Muscle of leg (tissue), 11 donors: ENCODE results near the gene SOCS7. TPM values are rescaled to one million over a fixed set of nuclear protein-coding genes. Genes with fewer than 3 reads are reported as not detected.

Experiments used
- DNase-seq: peaks from one replicate; pipeline ENCODE4 v3.0.0; 2013
- H3K27ac ChIP-seq: one replicate; pipeline ENCODE4 v1.5.1; 2013; ENCODE audit warnings: mild to moderate bottlenecking, low read length, control low read depth
- H3K27me3 ChIP-seq: one replicate; pipeline ENCODE4 v1.6.1; 2013; ENCODE audit warnings: low read length; ENCODE audit not compliant: control insufficient read depth, insufficient read depth
- H3K36me3 ChIP-seq: one replicate; pipeline ENCODE4 v1.6.1; 2013; ENCODE audit warnings: low read length; ENCODE audit not compliant: control insufficient read depth, insufficient read depth
- H3K4me1 ChIP-seq: one replicate; pipeline ENCODE4 v1.6.1; 2013; ENCODE audit warnings: low read length; ENCODE audit not compliant: control insufficient read depth, insufficient read depth
- H3K4me3 ChIP-seq: one replicate; pipeline ENCODE4 v1.5.1; 2013; ENCODE audit warnings: low read length, control low read depth
- H3K9me3 ChIP-seq: replicated peaks from 2 replicates; pipeline ENCODE4 v1.6.1; 2013; ENCODE audit warnings: low read depth, low read length; ENCODE audit not compliant: control insufficient read depth
- WGBS: methylation state at CpG from one replicate; pipeline ENCODE4 v1.1.5; 2013; ENCODE audit warnings: missing lambda C conversion rate; ENCODE audit not compliant: insufficient coverage; 5-methylcytosine and 5-hydroxymethylcytosine counted together
- polyA plus RNA-seq, 8 donors: library from polyadenylated mRNA; unstranded; fragments of 120-200 nt; gene quantifications; one replicate each; pipeline versions ENCODE4 v1.2.1 to v1.2.3, GENCODE V29; 2013; ENCODE audit warnings: inconsistent platforms in 1 of 8, low replicate concordance in 1 of 8; ENCODE audit not compliant: insufficient read length in 8 of 8, insufficient read depth in 1 of 8
- total RNA-seq: library from RNA; stranded (reverse); fragments of 120-200 nt; gene quantifications from one replicate; pipeline ENCODE4 v1.2.4, GENCODE V29; 2013

The SOCS7 gene
- total and polyA plus RNA-seq, 9 donors, result 12.4 to 18.6 (median 16.0) TPM

DNA sequence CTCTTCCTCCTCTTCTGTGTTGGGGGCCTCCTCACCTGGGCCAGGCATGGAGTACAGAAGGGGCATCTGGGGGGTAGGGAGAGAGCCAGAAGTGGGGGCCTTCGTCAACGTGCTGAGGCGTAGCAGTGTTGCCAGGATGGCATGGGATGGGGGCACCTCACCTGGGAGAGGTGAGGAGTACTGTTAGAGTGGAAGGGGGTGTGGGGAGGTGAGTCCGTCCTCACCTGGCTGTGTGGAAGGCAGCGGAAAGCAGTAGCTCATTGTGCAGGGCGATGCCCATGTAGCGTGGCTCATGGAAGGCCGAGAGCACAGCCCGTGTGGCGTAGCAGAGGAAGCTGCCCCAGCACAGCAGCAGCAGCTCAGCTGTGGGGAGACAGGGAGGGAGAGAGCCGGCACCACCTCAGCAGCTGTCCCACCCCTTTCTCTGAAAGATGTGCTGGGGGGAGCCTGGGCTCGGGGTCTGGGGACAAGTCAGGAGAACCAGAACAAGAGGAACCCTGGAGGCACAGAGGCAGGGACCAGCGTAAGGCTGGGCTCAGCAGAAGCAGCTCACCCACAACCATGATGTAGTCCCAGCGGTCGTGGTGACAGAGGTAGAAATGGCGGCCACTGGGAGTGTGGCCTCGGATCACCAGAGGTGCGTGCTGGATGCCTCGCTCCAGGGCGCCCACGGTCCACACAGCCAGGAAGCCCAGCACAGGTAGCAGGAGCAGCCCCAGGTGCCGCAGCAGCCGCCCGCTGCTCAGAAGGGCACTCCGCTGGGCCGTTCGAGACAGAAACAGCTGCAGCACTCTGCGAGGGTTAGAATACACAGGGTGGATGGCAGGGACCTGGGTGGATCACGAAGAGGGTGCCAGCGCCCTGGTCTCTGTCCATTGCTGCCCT lies 16.9 kb upstream of the SOCS7 start:
- Histone ChIP-seq H3K36me3 (no peaks in the 10 kb centered on the region), H3K27ac (no peak overlapping the region), H3K27me3 (no peaks in the 10 kb centered on the region), H3K4me3 (no peak overlapping the region), H3K9me3 (no peaks in the 10 kb centered on the region), H3K4me1 (no peaks in the 10 kb centered on the region)
- 83% methylated on average over 27 of the region's 30 CpGs for WGBS
- DNase-seq, result no peak

GRCh38 chr17:38336838-38337237 lies 14.8 kb upstream of the SOCS7 start:
- WGBS, result 100% methylated on average over 8 of the region's 11 CpGs
- no peak overlapping the region for H3K4me3 ChIP-seq
- H3K27me3 ChIP-seq, result no peaks in the 10 kb centered on the region
- H3K4me1 ChIP-seq, result peaks cover 5% of the 10 kb centered on the region
- no peak for DNase-seq
- no peak overlapping the region for H3K27ac ChIP-seq
- no peaks in the 10 kb centered on the region for H3K36me3 ChIP-seq
- H3K9me3 ChIP-seq, result no peaks in the 10 kb centered on the region

DNA sequence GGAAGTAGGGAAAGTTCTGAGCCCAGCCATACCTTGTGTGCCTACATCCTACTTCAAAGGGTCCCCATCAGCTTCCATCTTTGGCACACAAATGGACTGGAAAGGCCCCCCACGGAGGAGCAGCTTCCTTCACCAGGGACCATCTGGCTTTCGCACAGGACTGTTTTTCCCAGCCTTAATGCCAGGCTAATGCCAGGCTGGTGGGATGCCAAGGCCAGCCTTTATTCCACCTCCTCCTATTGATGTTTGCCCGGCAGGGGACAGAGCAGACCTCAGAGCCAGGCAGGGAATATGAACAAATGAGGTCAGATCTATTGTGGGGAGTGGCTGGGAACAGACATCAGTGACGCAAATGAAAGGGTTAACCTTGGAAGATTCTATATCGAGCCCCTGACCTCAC lies 13.6 kb upstream of the SOCS7 start:
- H3K4me3 ChIP-seq, result no peak overlapping the region
- H3K27me3 ChIP-seq, result no peaks in the 10 kb centered on the region
- WGBS, result 89% methylated on average over 3 of the region's 5 CpGs
- no peaks in the 10 kb centered on the region for H3K9me3 ChIP-seq
- H3K36me3 ChIP-seq, result no peaks in the 10 kb centered on the region
- DNase-seq, result no peak
- H3K4me1 ChIP-seq, result peaks cover 5% of the 10 kb centered on the region
- H3K27ac ChIP-seq, result no peak overlapping the region

DNA sequence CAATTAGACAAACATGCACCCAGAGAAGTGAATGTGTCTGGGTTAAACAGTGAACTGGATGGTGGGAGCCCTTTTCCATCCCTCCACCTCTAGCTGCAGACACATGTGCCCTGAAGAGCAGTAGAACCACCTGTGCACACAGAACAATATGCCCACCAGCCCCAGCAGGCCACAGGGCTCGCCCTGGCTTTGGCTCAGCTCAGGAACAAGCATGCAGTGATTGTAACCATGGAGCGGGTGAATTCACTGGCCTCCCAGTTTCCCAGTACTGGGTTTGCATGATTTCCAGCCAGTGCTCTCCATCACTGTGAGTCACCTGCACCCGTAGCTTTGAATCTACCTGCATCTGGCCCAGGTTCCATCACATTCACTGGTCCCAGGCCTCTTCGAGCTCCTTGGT lies 13.1 kb upstream of the SOCS7 start:
- Histone ChIP-seq H3K27me3 (no peaks in the 10 kb centered on the region), H3K36me3 (no peaks in the 10 kb centered on the region), H3K4me3 (no peak overlapping the region), H3K4me1 (peaks cover 5% of the 10 kb centered on the region), H3K9me3 (no peaks in the 10 kb centered on the region), H3K27ac (no peak overlapping the region)
- no peak for DNase-seq
- WGBS, result 91% methylated on average over 3 of the region's 4 CpGs

- H3K4me1 ChIP-seq, result peaks cover 5% of the 10 kb centered on the region
- no peak overlapping the region for H3K4me3 ChIP-seq
- H3K27me3 ChIP-seq, result no peaks in the 10 kb centered on the region
- no peaks in the 10 kb centered on the region for H3K36me3 ChIP-seq
- no peaks in the 10 kb centered on the region for H3K9me3 ChIP-seq
- no peak overlapping the region for H3K27ac ChIP-seq
- DNase-seq, result no peak
These were observed 11.8 kb upstream of the SOCS7 start for GRCh38 chr17:38339891-38340290.

DNA sequence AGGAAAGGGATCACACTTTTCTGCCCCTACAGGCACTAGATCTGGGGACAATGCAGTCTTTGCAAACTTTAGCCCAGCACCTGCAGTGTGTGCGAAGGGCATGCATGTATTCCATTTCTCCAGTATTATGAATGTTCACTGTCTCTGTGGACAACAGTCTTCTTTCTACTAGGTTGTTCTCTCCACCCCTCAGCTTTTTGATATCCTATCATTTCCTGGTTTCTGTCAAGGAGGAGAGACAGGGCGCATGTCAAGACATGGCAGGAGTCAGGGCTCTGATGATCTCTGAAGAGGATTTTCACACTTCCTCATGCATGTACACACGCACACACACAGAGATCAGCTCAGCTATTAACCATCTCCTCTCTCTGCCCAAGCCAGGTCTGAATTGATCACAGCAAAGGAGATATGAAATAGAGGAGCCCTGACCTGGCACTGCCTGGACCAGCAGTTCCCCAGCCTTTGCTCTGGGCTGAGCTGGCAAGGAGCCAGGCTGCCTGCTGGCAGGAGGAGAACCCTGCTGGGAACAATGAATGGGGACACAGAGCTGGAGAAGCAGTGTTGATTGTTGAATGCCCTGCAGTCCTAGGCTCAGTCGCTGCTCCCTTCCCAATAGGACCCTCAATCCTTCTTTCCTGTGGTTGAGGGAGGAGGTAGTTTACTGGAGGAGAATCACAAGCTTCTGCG lies 10.5 kb upstream of the SOCS7 start:
- Histone ChIP-seq H3K4me1 (peaks cover 5% of the 10 kb centered on the region), H3K36me3 (no peaks in the 10 kb centered on the region), H3K9me3 (no peaks in the 10 kb centered on the region), H3K27ac (no peak overlapping the region), H3K4me3 (no peak overlapping the region), H3K27me3 (no peaks in the 10 kb centered on the region)
- DNase-seq, result peak; percentile 39
- WGBS, result 55% methylated on average over 2 of the region's 5 CpGs

DNA sequence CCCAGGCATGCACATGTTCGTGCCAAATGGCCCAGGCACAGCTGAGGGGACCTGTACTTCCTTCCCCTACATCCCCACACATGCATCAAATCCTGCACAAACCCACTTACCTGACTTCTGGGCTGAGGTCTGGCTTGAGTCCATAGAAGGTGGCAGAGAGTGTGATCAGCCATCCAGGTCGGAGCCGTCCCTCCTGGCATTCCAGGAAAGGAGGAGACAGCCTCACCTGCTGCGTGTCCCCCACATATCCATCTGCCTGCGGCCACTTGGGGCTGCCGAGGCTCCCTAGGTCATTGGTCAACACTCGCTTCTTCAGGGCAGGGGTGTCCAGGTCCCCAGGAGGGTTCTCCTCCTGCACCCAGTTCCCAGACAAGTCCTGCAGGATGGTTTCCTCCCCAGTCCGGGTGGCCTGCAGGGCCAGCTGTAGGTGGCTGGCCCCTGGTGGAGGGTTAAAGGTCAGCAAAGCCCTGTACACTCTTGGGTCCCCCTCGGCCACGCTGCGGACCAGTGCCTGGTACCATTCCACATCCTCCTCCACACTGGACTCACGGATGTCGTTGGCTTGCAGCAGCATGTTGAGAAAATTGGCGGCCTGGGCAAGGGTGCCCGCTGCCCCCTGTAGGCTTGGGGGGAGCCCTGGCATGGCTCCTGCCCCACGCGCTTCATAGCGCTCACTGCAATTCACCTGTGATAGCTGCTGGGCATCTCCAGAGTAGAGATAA lies 8.6 kb upstream of the SOCS7 start:
- Histone ChIP-seq H3K4me1 (peaks cover 5% of the 10 kb centered on the region), H3K36me3 (no peaks in the 10 kb centered on the region), H3K27me3 (no peaks in the 10 kb centered on the region), H3K27ac (no peak overlapping the region), H3K4me3 (no peak overlapping the region), H3K9me3 (no peaks in the 10 kb centered on the region)
- DNase-seq, result no peak
- 83% methylated on average over 18 of the region's 18 CpGs for WGBS

GRCh38 chr17:38343608-38344419 lies 7.8 kb upstream of the SOCS7 start, which contains the start of gene GPR179:
GPR179 (minus strand) TSS chr17:38343956; CDS start chr17:38343789, 167 bp downstream.
- Histone ChIP-seq H3K9me3 (no peaks in the 10 kb centered on the region), H3K27ac (no peak within 1 kb of the TSS), H3K27me3 (no peaks in the 10 kb centered on the region), H3K36me3 (no peaks in the 10 kb centered on the region), H3K4me3 (no peak within 1 kb of the TSS), H3K4me1 (peaks cover 5% of the 10 kb centered on the region)
- DNase-seq, result no peak
- WGBS, result 69% methylated on average over 5 of the region's 18 CpGs

- H3K9me3 ChIP-seq, result no peaks in the 10 kb centered on the region
- no peak overlapping the region for H3K4me3 ChIP-seq
- H3K4me1 ChIP-seq, result peaks cover 5% of the 10 kb centered on the region
- H3K27me3 ChIP-seq, result no peaks in the 10 kb centered on the region
- H3K36me3 ChIP-seq, result no peaks in the 10 kb centered on the region
- H3K27ac ChIP-seq, result no peak overlapping the region
- DNase-seq, result no peak
- WGBS, result 49% methylated on average over 2 of the region's 3 CpGs
These were observed 7.3 kb upstream of the SOCS7 start for GRCh38 chr17:38344420-38344745.
